ENCODE data around the gene USP44. TPM values are rescaled to one million over a fixed set of nuclear protein-coding genes. Genes with fewer than 3 reads are reported as not detected.

The USP44 gene
- total and polyA plus RNA-seq, 2 donors (not counting 3 experiments of a cell fraction or from before 2014, with no cell fraction given): 0.91 to 3.1 TPM

DNA sequence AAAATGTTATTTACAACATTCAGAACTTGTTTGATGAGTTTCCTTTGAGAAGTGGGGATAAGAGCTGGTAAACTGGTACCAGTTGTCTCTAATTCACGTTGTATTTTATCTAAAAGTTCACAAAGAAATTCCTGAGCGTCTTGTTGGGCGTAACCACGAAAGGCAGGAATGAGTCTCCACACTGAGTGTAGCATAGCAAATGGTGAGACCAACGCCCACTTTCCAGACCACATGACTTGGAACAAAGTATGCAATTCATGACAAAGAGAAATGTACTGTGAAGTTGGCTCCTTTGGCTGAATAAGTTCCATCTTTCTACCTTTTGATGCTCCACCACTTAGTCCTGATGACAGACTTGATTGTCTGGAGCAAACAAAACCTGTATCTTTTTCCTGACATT lies 18.4 kb downstream of the USP44 start:
- no peak overlapping the region for H2AFZ ChIP-seq (ENCODE audit: low read depth, low read length)
- H3K27me3 ChIP-seq (ENCODE audit: control insufficient read depth in 2 of 2, insufficient read depth in 2 of 2, low read length in 2 of 2): no peaks in the 10 kb centered on the region
- FAIRE-seq: no peak
- H3K4me3 ChIP-seq (replicated peaks in 1 of 3; ENCODE audit: insufficient read depth in 1 of 3, low read depth in 1 of 3, low read length in 3 of 3): no peak overlapping the region
- POLR2A ChIA-PET: no interaction called here
- H3K27ac ChIP-seq (ENCODE audit: insufficient read depth, low read depth, low read length): no peak overlapping the region
- H3K9me1 ChIP-seq (replicated peaks; ENCODE audit: control insufficient read depth, extremely low read depth, insufficient read depth, low read length): no peaks in the 10 kb centered on the region
- CTCF ChIA-PET: interaction anchor here (1.0 to 1.1 kb wide), 4 partner anchors 10 to 42 kb away, joined by 3 to 4 read pairs (median 3); no protein-coding TSS in a partner anchor
- no peak overlapping the region for H3K4me2 ChIP-seq (ENCODE audit: insufficient read depth, low read length)
- no TSS peak for BruUV-seq (replicated peaks)
- no peak for TF ChIP-seq MYC (IDR thresholded peaks at IDR 0.05; ENCODE audit: low read depth, low read length)
- TF ChIP-seq JUN (IDR thresholded peaks at IDR 0.05; ENCODE audit: borderline replicate concordance, insufficient read depth, insufficient read length, low read depth): no peak
- TF ChIP-seq POLR2A (IDR thresholded peaks at IDR 0.05; ENCODE audit: low read depth, low read length): no peak
- no peak for TF ChIP-seq EZH2 (IDR thresholded peaks at IDR 0.05; ENCODE audit: borderline replicate concordance, low read depth, low read length, severe bottlenecking)
- no peak for TF ChIP-seq FOS (IDR thresholded peaks at IDR 0.05; ENCODE audit: borderline replicate concordance, insufficient read depth, low read length)
- no peak for TF ChIP-seq GATA2 (IDR thresholded peaks at IDR 0.05; ENCODE audit: insufficient read depth, insufficient read length, low read depth, low read length)
- TF ChIP-seq, protein P1, sequence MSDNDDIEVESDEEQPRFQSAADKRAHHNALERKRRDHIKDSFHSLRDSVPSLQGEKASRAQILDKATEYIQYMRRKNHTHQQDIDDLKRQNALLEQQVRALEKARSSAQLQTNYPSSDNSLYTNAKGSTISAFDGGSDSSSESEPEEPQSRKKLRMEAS (IDR thresholded peaks at IDR 0.05; ENCODE audit: insufficient read depth, insufficient read length): no peak
- TF ChIP-seq, protein P2, sequence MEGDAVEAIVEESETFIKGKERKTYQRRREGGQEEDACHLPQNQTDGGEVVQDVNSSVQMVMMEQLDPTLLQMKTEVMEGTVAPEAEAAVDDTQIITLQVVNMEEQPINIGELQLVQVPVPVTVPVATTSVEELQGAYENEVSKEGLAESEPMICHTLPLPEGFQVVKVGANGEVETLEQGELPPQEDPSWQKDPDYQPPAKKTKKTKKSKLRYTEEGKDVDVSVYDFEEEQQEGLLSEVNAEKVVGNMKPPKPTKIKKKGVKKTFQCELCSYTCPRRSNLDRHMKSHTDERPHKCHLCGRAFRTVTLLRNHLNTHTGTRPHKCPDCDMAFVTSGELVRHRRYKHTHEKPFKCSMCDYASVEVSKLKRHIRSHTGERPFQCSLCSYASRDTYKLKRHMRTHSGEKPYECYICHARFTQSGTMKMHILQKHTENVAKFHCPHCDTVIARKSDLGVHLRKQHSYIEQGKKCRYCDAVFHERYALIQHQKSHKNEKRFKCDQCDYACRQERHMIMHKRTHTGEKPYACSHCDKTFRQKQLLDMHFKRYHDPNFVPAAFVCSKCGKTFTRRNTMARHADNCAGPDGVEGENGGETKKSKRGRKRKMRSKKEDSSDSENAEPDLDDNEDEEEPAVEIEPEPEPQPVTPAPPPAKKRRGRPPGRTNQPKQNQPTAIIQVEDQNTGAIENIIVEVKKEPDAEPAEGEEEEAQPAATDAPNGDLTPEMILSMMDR (IDR thresholded peaks at IDR 0.05; ENCODE audit: extremely low read depth in 1 of 2, insufficient read depth in 1 of 2, low read depth in 1 of 2, low read length in 2 of 2): no peak
- TF ChIP-seq POLR2AphosphoS5 (IDR thresholded peaks at IDR 0.05; ENCODE audit: insufficient read depth, low read depth, low read length): no peak
- no peaks in the 10 kb centered on the region for H3K9me3 ChIP-seq (replicated peaks; ENCODE audit: control insufficient read depth, insufficient read depth, low read length)
- no peaks in the 10 kb centered on the region for H3K36me3 ChIP-seq (ENCODE audit: control insufficient read depth in 2 of 2, extremely low read depth in 1 of 2, insufficient read depth in 2 of 2, low read length in 2 of 2)
- no peaks in the 10 kb centered on the region for H3K4me1 ChIP-seq (ENCODE audit: control insufficient read depth, extremely low read depth, insufficient read depth, low read length)
- no peaks in the 10 kb centered on the region for H4K20me1 ChIP-seq (replicated peaks; ENCODE audit: control insufficient read depth, extremely low read depth, insufficient read depth, low read length)
- no peaks in the 10 kb centered on the region for H3K79me2 ChIP-seq (ENCODE audit: control insufficient read depth, insufficient read depth, low read length)
- no peak for DNase-seq (ENCODE audit: low read depth, low spot score)
- intact Hi-C loops (cut with micrococcal nuclease): loop anchor here (5.0 kb wide), 1 partner anchor 986 kb away; no protein-coding TSS in a partner anchor
- dilution Hi-C loops (cut with MboI; ENCODE audit: extremely low pct_ligation_motif_present, low sequenced_read_pairs): no loop called here
- no peak overlapping the region for H3K9ac ChIP-seq (replicated peaks; ENCODE audit: extremely low read depth, insufficient read depth, low read length)

Measured in endothelial cell of umbilical vein (primary cell).